Thoracic aorta (tissue), 2 donors: ENCODE measurements around the gene TOP2B. TPM values are rescaled to one million over a fixed set of nuclear protein-coding genes. Genes with fewer than 3 reads are reported as not detected.
A peak's percentile ranks its signal among the peaks of the same experiment; 100 is the strongest.

Experiments used
- ATAC-seq: fragments of 150-250 bp; one replicate; pipeline ENCODE4 v1.8.0; 2017; ENCODE audit warnings: low read depth; ENCODE audit not compliant: insufficient number of reproducible peaks, low FRiP score
- DNase-seq: peaks from one replicate; pipeline ENCODE4 v3.0.0-alpha.2; 2020; ENCODE audit warnings: low spot score
- H3K27ac ChIP-seq, 2 donors: fragments of 200-600 bp; sonication (generic); 1 replicate in 1 of 2; 2 replicates in 1 of 2; pipeline ENCODE4 v1.5.1; 2016; ENCODE audit warnings: mild to moderate bottlenecking in 2 of 2, moderate library complexity in 2 of 2
- H3K27me3 ChIP-seq: fragments of 200-600 bp; sonication (generic); replicated peaks from 2 replicates; pipeline ENCODE4 v1.6.0; 2016; ENCODE audit warnings: mild to moderate bottlenecking; ENCODE audit not compliant: insufficient read depth
- H3K36me3 ChIP-seq: fragments of 200-600 bp; sonication (generic); one replicate; pipeline ENCODE4 v1.5.1; 2016
- H3K4me1 ChIP-seq, 2 donors: fragments of 200-600 bp; sonication (generic); 1 replicate in 1 of 2; 2 replicates in 1 of 2; pipeline versions ENCODE4 v1.5.1 to v1.6.0; 2016; ENCODE audit warnings: low read depth in 2 of 2, mild to moderate bottlenecking in 1 of 2; ENCODE audit not compliant: control insufficient read depth in 1 of 2
- H3K4me3 ChIP-seq: fragments of 200-600 bp; sonication (generic); 2 replicates; pipeline ENCODE4 v1.5.1; 2016; ENCODE audit warnings: mild to moderate bottlenecking
- H3K9me3 ChIP-seq: fragments of 200-600 bp; sonication (generic); 2 replicates; pipeline ENCODE4 v1.5.1; 2016
- CTCF ChIP-seq: fragments of 200-600 bp; sonication (generic); IDR thresholded peaks from one replicate; pipeline ENCODE4 v1.5.1; 2019; ENCODE audit warnings: antibody characterized with exemption
- total RNA-seq, 2 donors: library from RNA; depleted of rRNA; stranded (reverse); fragments of >200 nt; gene quantifications; one replicate each; pipeline versions ENCODE4 v1.1.0 to v1.2.3, GENCODE V29; 2016

TOP2B gene
- total RNA-seq, 2 donors from 2014 or later = 78.9 to 92.0 TPM

DNA sequence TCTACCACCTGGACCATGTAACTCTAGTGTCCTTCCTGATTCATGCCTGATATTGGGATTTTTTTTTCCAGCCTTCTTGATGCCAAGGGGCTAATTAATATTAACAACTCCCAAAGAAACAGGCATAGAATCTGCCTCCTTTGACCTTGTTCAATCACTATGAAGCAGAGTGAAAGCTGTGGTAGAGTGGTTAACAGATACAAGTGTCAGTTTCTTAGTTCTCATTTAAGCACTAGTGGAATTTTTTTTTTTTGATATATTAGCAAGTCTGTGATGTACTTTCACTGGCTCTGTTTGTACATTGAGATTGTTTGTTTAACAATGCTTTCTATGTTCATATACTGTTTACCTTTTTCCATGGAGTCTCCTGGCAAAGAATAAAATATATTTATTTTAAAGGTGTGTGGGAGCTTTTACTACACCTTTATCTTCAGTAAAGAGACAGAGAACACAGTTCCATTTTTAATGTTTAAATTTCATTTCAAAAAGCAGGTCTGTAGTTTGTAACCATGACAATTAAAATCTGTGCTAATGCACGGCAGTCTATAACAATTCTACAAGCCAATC lies 67.1 kb downstream of the TOP2B start:
- ATAC-seq = no peak
- no peak for TF ChIP-seq CTCF
- H3K4me1 ChIP-seq = peaks cover 10 to 18% of the 10 kb centered on the region in 2 donors
- no peaks in the 10 kb centered on the region for H3K27me3 ChIP-seq
- H3K9me3 ChIP-seq = no peaks in the 10 kb centered on the region
- H3K4me3 ChIP-seq = no peak overlapping the region
- H3K36me3 ChIP-seq = no peaks in the 10 kb centered on the region
- no peak for DNase-seq
- H3K27ac ChIP-seq = no peak overlapping the region

GRCh38 chr3:25594007-25594502 lies 70.7 kb downstream of the TOP2B start:
- no peak for ATAC-seq
- Histone ChIP-seq H3K9me3 (no peaks in the 10 kb centered on the region), H3K4me3 (no peak overlapping the region), H3K27me3 (no peaks in the 10 kb centered on the region), H3K36me3 (no peaks in the 10 kb centered on the region), H3K4me1 (peaks cover 19 to 34% of the 10 kb centered on the region in 2 donors), H3K27ac (no peak overlapping the region)
- TF ChIP-seq CTCF = peak; percentile 85
- DNase-seq = no peak

DNA sequence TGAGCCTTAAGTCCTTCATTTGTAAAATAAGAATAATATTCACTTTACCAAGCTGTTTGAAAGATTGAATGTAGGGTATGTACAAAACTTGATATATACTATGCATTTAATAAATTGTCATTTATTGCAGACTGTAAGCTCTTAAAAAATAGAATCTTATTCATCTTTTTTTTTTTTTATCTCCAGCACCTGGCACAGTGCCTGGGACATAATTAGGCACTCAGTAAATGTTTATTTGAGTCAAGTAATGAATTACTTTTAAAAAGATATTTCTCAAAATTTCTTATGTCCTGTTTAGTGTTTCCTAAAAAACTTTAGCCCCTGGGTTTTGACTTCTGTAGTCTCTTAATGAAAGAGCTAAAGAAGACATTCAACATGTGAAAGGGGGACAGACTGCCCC lies 71.7 kb downstream of the TOP2B start:
- Histone ChIP-seq H3K27me3 (no peaks in the 10 kb centered on the region), H3K4me3 (no peak overlapping the region), H3K36me3 (no peaks in the 10 kb centered on the region), H3K27ac (peak overlapping the region in 1 of 2 donors; percentile 55), H3K9me3 (no peaks in the 10 kb centered on the region), H3K4me1 (peaks cover 19 to 34% of the 10 kb centered on the region in 2 donors)
- DNase-seq (no peak), ATAC-seq (no peak)
- TF ChIP-seq CTCF = no peak

DNA sequence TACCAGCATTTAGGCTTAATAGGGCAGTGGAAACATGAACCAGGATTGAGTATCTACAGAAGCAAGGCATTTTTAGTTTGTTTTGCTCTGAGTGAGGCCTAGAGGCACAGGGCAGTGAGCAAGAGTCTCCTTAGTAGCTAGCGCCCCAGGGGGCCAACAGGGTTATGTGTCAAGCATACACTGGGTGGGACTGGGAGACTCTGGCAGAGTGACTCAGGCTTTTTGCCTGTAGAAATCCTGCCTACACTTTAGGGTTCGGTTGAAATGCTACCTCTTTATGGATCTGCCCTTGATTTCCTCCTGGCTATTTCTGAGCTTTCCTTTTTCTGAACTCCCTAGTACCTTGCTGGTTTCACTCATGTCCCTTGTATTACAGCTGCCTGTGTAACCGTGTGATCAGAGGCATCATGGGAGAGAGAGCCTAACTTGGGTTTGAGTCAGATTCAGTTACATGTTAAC lies 72.2 kb downstream of the TOP2B start:
- Histone ChIP-seq H3K9me3 (no peaks in the 10 kb centered on the region), H3K36me3 (no peaks in the 10 kb centered on the region), H3K27me3 (no peaks in the 10 kb centered on the region), H3K4me1 (peaks cover 19 to 34% of the 10 kb centered on the region in 2 donors), H3K4me3 (no peak overlapping the region), H3K27ac (peak overlapping the region in 1 of 2 donors; percentile 55)
- DNase-seq (peak; percentile 31), ATAC-seq (no peak)
- TF ChIP-seq CTCF = peak; percentile 30

DNA sequence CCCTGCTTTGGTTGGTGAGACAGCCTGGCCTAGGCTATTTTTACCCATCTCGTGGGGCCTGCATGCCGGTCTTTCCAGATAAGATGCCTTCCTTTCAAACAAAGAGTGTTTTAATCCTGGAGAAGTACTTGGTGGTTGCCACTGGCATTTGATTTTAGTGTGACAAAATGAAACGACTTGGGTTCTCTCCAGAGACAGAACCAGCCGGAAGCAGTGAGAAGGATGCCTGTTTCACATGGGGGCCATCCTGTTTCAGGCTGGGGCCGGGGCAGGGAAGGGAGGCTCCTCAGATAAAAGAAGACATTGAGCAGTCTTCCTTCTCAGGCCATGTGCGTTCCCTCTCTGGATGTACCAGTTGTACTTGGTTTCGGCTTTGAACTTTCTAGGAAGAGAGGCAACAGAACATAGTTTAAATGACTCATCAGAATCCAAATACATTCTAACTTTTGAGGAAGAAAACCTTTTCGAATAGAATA lies 74.9 kb downstream of the TOP2B start:
- H3K4me3 ChIP-seq = no peak overlapping the region
- DNase-seq (no peak), ATAC-seq (no peak)
- H3K27ac ChIP-seq = peak overlapping the region; percentile 17 to 36
- H3K27me3 ChIP-seq = no peaks in the 10 kb centered on the region
- peaks cover 19 to 34% of the 10 kb centered on the region in 2 donors for H3K4me1 ChIP-seq
- TF ChIP-seq CTCF = no peak
- H3K9me3 ChIP-seq = no peaks in the 10 kb centered on the region
- no peaks in the 10 kb centered on the region for H3K36me3 ChIP-seq
